RWPE2 (cell line): ENCODE data around the gene RGL1.

Experiments used
- ATAC-seq: fragments of 200-7000 bp; cut with Tn5 transposase; 3 replicates; pipeline ENCODE4 v1.9.1; 2021; ENCODE audit warnings: low read depth
- DNase-seq: peaks from one replicate; pipeline ENCODE4 v3.0.0-alpha.2; 2020; ENCODE audit warnings: low spot score
- H3K27ac ChIP-seq: fragments of 450-650 bp; 2 replicates; pipeline ENCODE4 v1.5.1; 2017; ENCODE audit warnings: mild to moderate bottlenecking; ENCODE audit not compliant: poor library complexity, severe bottlenecking
- H3K27me3 ChIP-seq: fragments of 250-450 bp; sonication (Bioruptor Pico); 2 replicates; pipeline ENCODE4 v1.5.1; 2021; ENCODE audit warnings: mild to moderate bottlenecking, moderate library complexity; ENCODE audit not compliant: insufficient read depth, poor library complexity, severe bottlenecking
- H3K36me3 ChIP-seq: fragments of 250-450 bp; sonication (Bioruptor Pico); 2 replicates; pipeline ENCODE4 v1.5.1; 2020; ENCODE audit warnings: low read depth, mild to moderate bottlenecking, moderate library complexity
- H3K4me1 ChIP-seq: fragments of 250-450 bp; sonication (Bioruptor Pico); 2 replicates; pipeline ENCODE4 v1.5.1; 2021; ENCODE audit warnings: mild to moderate bottlenecking, moderate library complexity; ENCODE audit not compliant: insufficient read depth, poor library complexity, severe bottlenecking
- H3K4me3 ChIP-seq: fragments of 250-450 bp; sonication (Bioruptor Pico); 2 replicates; pipeline ENCODE4 v1.5.1; 2021; ENCODE audit warnings: mild to moderate bottlenecking, moderate library complexity; ENCODE audit not compliant: severe bottlenecking
- H3K9me3 ChIP-seq: fragments of 250-450 bp; sonication (Bioruptor Pico); 2 replicates; pipeline ENCODE4 v1.5.1; 2021; ENCODE audit warnings: mild to moderate bottlenecking, moderate library complexity; ENCODE audit not compliant: severe bottlenecking
- TF ChIP-seq, protein P1 (sequence below): fragments of 450-650 bp; IDR thresholded peaks from one replicate; pipeline ENCODE4 v1.5.1; 2017; ENCODE audit warnings: mild to moderate bottlenecking, moderate library complexity; ENCODE audit not compliant: poor library complexity, severe bottlenecking

Gene RGL1

GRCh38 chr1:183885142-183885735 lies 80.3 kb downstream of the RGL1 start:
- no peak for ATAC-seq
- DNase-seq, result no peak
- Histone ChIP-seq H3K4me3 (no peak overlapping the region), H3K27ac (no peak overlapping the region), H3K36me3 (no peaks in the 10 kb centered on the region), H3K9me3 (no peaks in the 10 kb centered on the region), H3K4me1 (peaks cover 11% of the 10 kb centered on the region), H3K27me3 (no peaks in the 10 kb centered on the region)
- TF ChIP-seq, protein P1, sequence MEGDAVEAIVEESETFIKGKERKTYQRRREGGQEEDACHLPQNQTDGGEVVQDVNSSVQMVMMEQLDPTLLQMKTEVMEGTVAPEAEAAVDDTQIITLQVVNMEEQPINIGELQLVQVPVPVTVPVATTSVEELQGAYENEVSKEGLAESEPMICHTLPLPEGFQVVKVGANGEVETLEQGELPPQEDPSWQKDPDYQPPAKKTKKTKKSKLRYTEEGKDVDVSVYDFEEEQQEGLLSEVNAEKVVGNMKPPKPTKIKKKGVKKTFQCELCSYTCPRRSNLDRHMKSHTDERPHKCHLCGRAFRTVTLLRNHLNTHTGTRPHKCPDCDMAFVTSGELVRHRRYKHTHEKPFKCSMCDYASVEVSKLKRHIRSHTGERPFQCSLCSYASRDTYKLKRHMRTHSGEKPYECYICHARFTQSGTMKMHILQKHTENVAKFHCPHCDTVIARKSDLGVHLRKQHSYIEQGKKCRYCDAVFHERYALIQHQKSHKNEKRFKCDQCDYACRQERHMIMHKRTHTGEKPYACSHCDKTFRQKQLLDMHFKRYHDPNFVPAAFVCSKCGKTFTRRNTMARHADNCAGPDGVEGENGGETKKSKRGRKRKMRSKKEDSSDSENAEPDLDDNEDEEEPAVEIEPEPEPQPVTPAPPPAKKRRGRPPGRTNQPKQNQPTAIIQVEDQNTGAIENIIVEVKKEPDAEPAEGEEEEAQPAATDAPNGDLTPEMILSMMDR, result no peak

GRCh38 chr1:183886083-183886828 lies 81.3 kb downstream of the RGL1 start:
- Histone ChIP-seq H3K27ac (no peak overlapping the region), H3K36me3 (no peaks in the 10 kb centered on the region), H3K9me3 (no peaks in the 10 kb centered on the region), H3K4me3 (no peak overlapping the region), H3K27me3 (no peaks in the 10 kb centered on the region), H3K4me1 (peaks cover 11% of the 10 kb centered on the region)
- DNase-seq, result no peak
- TF ChIP-seq, protein P1, result no peak
- no peak for ATAC-seq

- no peak for ATAC-seq
- TF ChIP-seq, protein P1, result no peak
- Histone ChIP-seq H3K9me3 (no peaks in the 10 kb centered on the region), H3K27me3 (no peaks in the 10 kb centered on the region), H3K27ac (no peak overlapping the region), H3K4me3 (no peak overlapping the region), H3K36me3 (no peaks in the 10 kb centered on the region), H3K4me1 (peaks cover 10% of the 10 kb centered on the region)
- no peak for DNase-seq
Measured at GRCh38 chr1:183886853-183887252, 81.9 kb downstream of the RGL1 start.

GRCh38 chr1:183887826-183888819 lies 83.2 kb downstream of the RGL1 start:
- no peaks in the 10 kb centered on the region for H3K4me1 ChIP-seq
- TF ChIP-seq, protein P1, result no peak
- no peaks in the 10 kb centered on the region for H3K36me3 ChIP-seq
- H3K27me3 ChIP-seq, result no peaks in the 10 kb centered on the region
- DNase-seq (no peak), ATAC-seq (no peak)
- H3K9me3 ChIP-seq, result no peaks in the 10 kb centered on the region
- H3K4me3 ChIP-seq, result no peak overlapping the region
- no peak overlapping the region for H3K27ac ChIP-seq
